Stimulated activated CD8-positive, alpha-beta memory T cell treated with anti-CD3 and anti-CD28 coated beads, Interleukin-4, amount 100 ng/mL, for 4 hours (primary cell): ENCODE measurements around the gene MKRN2.
"Not testable (repeated sequence)": the region's sequence is repeated elsewhere in the genome, so short reads cannot be mapped to it uniquely, and the experiment has no call there.

Experiments used
- DNase-seq, 2 donors: peaks; one replicate each; pipeline ENCODE4 v3.0.0-alpha.2; 2020; ENCODE audit warnings: low read depth in 2 of 2, low spot score in 1 of 2

MKRN2 gene

GRCh38 chr3:12556690-12557472 lies at the start of gene MKRN2:
TSS of gene MKRN2 (plus strand) at chr3:12557087. CDS start at chr3:12557151, 64 bp downstream.
- DNase-seq = peak; percentile 69 to 72

GRCh38 chr3:12507591-12508281 lies 49.2 kb upstream of the MKRN2 start:
- DNase-seq = no peak

- no peak for DNase-seq
These were observed 48.6 kb upstream of the MKRN2 start for GRCh38 chr3:12508291-12508700.

GRCh38 chr3:12509466-12509865 lies 47.4 kb upstream of the MKRN2 start:
- DNase-seq = no peak

- no peak for DNase-seq
These were observed 44.3 kb upstream of the MKRN2 start for GRCh38 chr3:12512534-12513118.

- DNase-seq = no peak
These were observed 43.0 kb upstream of the MKRN2 start for GRCh38 chr3:12513694-12514446.

- no peak for DNase-seq
These were observed 41.3 kb upstream of the MKRN2 start for GRCh38 chr3:12515631-12516030.

- DNase-seq = no peak
These were observed 40.0 kb upstream of the MKRN2 start for GRCh38 chr3:12516873-12517272.

- no peak for DNase-seq
These were observed 38.4 kb upstream of the MKRN2 start for GRCh38 chr3:12518261-12519028.

GRCh38 chr3:12521010-12521409 lies 35.9 kb upstream of the MKRN2 start:
- DNase-seq = no peak

- DNase-seq = no peak
These were observed 34.2 kb upstream of the MKRN2 start for GRCh38 chr3:12522721-12523120.

GRCh38 chr3:12527757-12528143 lies 29.1 kb upstream of the MKRN2 start:
- DNase-seq = no peak

GRCh38 chr3:12532182-12532581 lies 24.7 kb upstream of the MKRN2 start:
- DNase-seq = no peak

- no peak for DNase-seq
These were observed 20.5 kb upstream of the MKRN2 start for GRCh38 chr3:12536423-12536822.

- DNase-seq = no peak
These were observed 15.3 kb upstream of the MKRN2 start for GRCh38 chr3:12541625-12542024.

- DNase-seq = not testable (repeated sequence)
These were observed 13.4 kb upstream of the MKRN2 start for GRCh38 chr3:12543497-12543896.

GRCh38 chr3:12544652-12545472 lies 12.0 kb upstream of the MKRN2 start:
- no peak for DNase-seq

GRCh38 chr3:12545473-12545791 lies 11.5 kb upstream of the MKRN2 start, which contains the start of gene MKRN2OS:
TSS of gene MKRN2OS (minus strand) at chr3:12545499. CDS start at chr3:12545464, 35 bp downstream.
- no peak for DNase-seq

GRCh38 chr3:12549971-12550760 lies 6.7 kb upstream of the MKRN2 start:
- no peak for DNase-seq
